B cell (primary cell): ENCODE measurements around the gene ZNF831. TPM values are rescaled to one million over a fixed set of nuclear protein-coding genes. Genes with fewer than 3 reads are reported as not detected.

ENCODE experiments used
- ATAC-seq: fragments of 200-7000 bp; cut with Tn5 transposase; one replicate; pipeline ENCODE4 v1.10.0; 2021; ENCODE audit warnings: low read depth, mild to moderate bottlenecking, moderate number of reproducible peaks, moderate library complexity
- CTCF ChIA-PET: fragments of 350-600 bp; sonication (Branson Sonifier 250); formaldehyde crosslinking; loops from one replicate; lab custom pipeline; 2021; ENCODE audit warnings: antibody characterized with exemption, inconsistent platforms; lab: Charles Lee
- POLR2A ChIA-PET: fragments of 350-600 bp; sonication (Branson Sonifier 250); formaldehyde crosslinking; loops from one replicate; lab custom pipeline; 2021; ENCODE audit warnings: antibody characterized with exemption; lab: Charles Lee
- DNase-seq: peaks from one replicate; pipeline ENCODE4 v3.0.0; 2013
- H2AFZ ChIP-seq: 2 replicates; pipeline ENCODE4 v1.6.1; 2012; ENCODE audit warnings: mild to moderate bottlenecking, low read depth, low read length; ENCODE audit not compliant: insufficient read depth, poor library complexity, severe bottlenecking
- H3K27ac ChIP-seq, 2 donors: 1 replicate in 1 of 2; 2 replicates in 1 of 2; pipeline ENCODE4 v1.5.1; 2012 to 2013; ENCODE audit warnings: low read length in 2 of 2, mild to moderate bottlenecking in 2 of 2, moderate library complexity in 1 of 2
- H3K27me3 ChIP-seq, 4 experiments: fragments of 200-600 bp in 1 of 4; sonication (generic) in 1 of 4; replicated peaks in 1 of 4; 1 replicate in 2 of 4; 2 replicates in 2 of 4; pipeline versions ENCODE4 v1.6.1 to v1.7.0; 2013 to 2016; ENCODE audit warnings: low read length in 3 of 4, mild to moderate bottlenecking in 2 of 4, mixed read lengths in 1 of 4, moderate library complexity in 1 of 4; ENCODE audit not compliant: insufficient read depth in 4 of 4, control insufficient read depth in 3 of 4; ENCODE audit errors: control extremely low read depth in 1 of 4
- H3K36me3 ChIP-seq, 2 experiments: replicated peaks in 1 of 2; 1 replicate in 1 of 2; 2 replicates in 1 of 2; pipeline versions ENCODE4 v1.6.1 to v1.7.1; 2013; ENCODE audit warnings: low read length in 1 of 2; ENCODE audit not compliant: insufficient read depth in 2 of 2, control insufficient read depth in 1 of 2; ENCODE audit errors: control extremely low read depth in 1 of 2, extremely low read depth in 1 of 2
- H3K4me1 ChIP-seq, 2 donors: fragments of 200-600 bp in 1 of 2; sonication (generic) in 1 of 2; 1 replicate in 1 of 2; 2 replicates in 1 of 2; pipeline versions ENCODE4 v1.5.1 to v1.6.1; 2013 to 2017; ENCODE audit warnings: low read length in 2 of 2; ENCODE audit not compliant: control insufficient read depth in 2 of 2, insufficient read depth in 2 of 2
- H3K4me2 ChIP-seq: replicated peaks from 2 replicates; pipeline ENCODE3; 2012; ENCODE audit warnings: mild to moderate bottlenecking, low read depth, low read length; ENCODE audit not compliant: poor library complexity, severe bottlenecking
- H3K4me3 ChIP-seq, 5 experiments: fragments of 200-600 bp in 1 of 5; sonication (generic) in 1 of 5; 1 replicate in 3 of 5; 2 replicates in 2 of 5; pipeline versions ENCODE4 v1.5.1 to v1.7.0; 2011 to 2016; ENCODE audit warnings: low read length in 4 of 5, mild to moderate bottlenecking in 4 of 5, low read depth in 2 of 5, control low read depth in 1 of 5, moderate library complexity in 1 of 5; ENCODE audit not compliant: insufficient read depth in 1 of 5; ENCODE audit errors: control extremely low read depth in 1 of 5, extremely low read depth in 1 of 5
- H3K79me2 ChIP-seq: fragments of 200-600 bp; sonication (generic); one replicate; pipeline ENCODE4 v1.6.0; 2016; ENCODE audit warnings: low read length; ENCODE audit not compliant: control insufficient read depth, insufficient read depth
- H3K9ac ChIP-seq: fragments of 200-600 bp; sonication (generic); 2 replicates; pipeline ENCODE4 v1.6.1; 2017; ENCODE audit warnings: mild to moderate bottlenecking, low read length, moderate library complexity
- H3K9me3 ChIP-seq, 3 donors: one replicate each; pipeline versions ENCODE4 v1.6.1 to v1.7.1; 2013; ENCODE audit warnings: low read length in 2 of 3; ENCODE audit not compliant: control insufficient read depth in 2 of 3, insufficient read depth in 1 of 3; ENCODE audit errors: control extremely low read depth in 1 of 3
- H4K20me1 ChIP-seq: 2 replicates; pipeline ENCODE4 v1.6.0; 2012; ENCODE audit warnings: mild to moderate bottlenecking, low read length; ENCODE audit not compliant: insufficient read depth, control insufficient read depth, poor library complexity, severe bottlenecking
- H3K27ac Mint-ChIP-seq: one replicate; pipeline ENCODE4 v1.8.0; 2021; ENCODE audit warnings: mixed read lengths
- H3K27me3 Mint-ChIP-seq: one replicate; pipeline ENCODE4 v1.8.0; 2021; ENCODE audit warnings: mixed read lengths
- H3K4me1 Mint-ChIP-seq: one replicate; pipeline ENCODE4 v1.8.0; 2021; ENCODE audit warnings: mixed read lengths
- H3K4me3 Mint-ChIP-seq: one replicate; pipeline ENCODE4 v1.8.0; 2021; ENCODE audit warnings: mixed read lengths
- H3K9me3 Mint-ChIP-seq: one replicate; pipeline ENCODE4 v1.8.0; 2022; ENCODE audit warnings: mixed read lengths; ENCODE audit not compliant: insufficient read depth
- EZH2 ChIP-seq: IDR thresholded peaks from 2 replicates; pipeline ENCODE4 v1.6.1; 2012; ENCODE audit warnings: borderline replicate concordance, low read depth, mild to moderate bottlenecking, moderate library complexity, low read length; ENCODE audit not compliant: insufficient read depth, poor library complexity, severe bottlenecking
- WGBS: methylation state at CpG from one replicate; pipeline ENCODE4 v1.1.5; 2013; ENCODE audit warnings: missing lambda C conversion rate; ENCODE audit not compliant: insufficient coverage; 5-methylcytosine and 5-hydroxymethylcytosine counted together
- intact Hi-C: fragments of 100-400 bp; cut with micrococcal nuclease; formaldehyde crosslinking; loops from one replicate; pipeline ENCODE4 v1.10.0; 2022
- polyA plus RNA-seq: library from polyadenylated mRNA; depleted of rRNA; stranded (reverse); fragments of >200 nt; gene quantifications from 2 replicates; pipeline ENCODE4 v1.2.3, GENCODE V29; 2012
- total RNA-seq, 2 donors: library from RNA; stranded (reverse); fragments of 120-200 nt in 1 of 2; gene quantifications; 1 replicate in 1 of 2; 2 replicates in 1 of 2; pipeline versions ENCODE4 v1.2.3 to v1.2.4, GENCODE V29; 2013 to 2022
- TF ChIP-seq, protein P1 (sequence below): fragments of 200-600 bp; IDR thresholded peaks from one replicate; pipeline ENCODE4 v1.8.0; 2022; ENCODE audit warnings: antibody characterized with exemption, mild to moderate bottlenecking

ZNF831 gene
- total and polyA plus RNA-seq, 2 donors (not counting 1 experiment from before 2014, with no cell fraction given) = 1.7 to 14.1 TPM

DNA sequence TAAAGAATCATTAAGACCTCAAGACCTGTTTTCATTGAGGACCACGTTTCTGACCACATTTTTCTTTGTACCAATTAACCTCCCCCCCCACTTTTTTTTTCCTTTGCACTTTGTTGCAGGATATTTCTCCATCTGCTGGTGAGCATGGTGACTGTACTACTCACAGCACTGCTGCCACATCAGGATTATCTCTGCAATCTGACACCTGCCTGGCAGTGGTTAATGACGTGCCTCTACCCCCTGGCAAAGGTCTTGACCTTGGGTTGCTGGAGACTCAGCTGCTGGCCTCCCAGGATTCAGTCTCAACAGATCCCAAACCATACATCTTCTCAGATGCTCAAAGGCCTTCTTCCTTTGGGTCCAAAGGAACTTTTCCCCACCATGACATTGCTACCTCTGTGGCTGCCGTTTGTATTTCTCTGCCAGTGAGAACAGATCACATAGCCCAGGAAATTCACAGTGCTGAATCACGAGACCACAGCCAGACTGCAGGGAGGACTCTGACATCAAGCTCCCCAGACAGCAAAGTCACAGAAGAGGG lies 90.2 kb downstream of the ZNF831 start:
- Mint-ChIP-seq H3K9me3 (no peaks in the 10 kb centered on the region), H3K4me3 (no peak overlapping the region), H3K4me1 (peaks cover 34% of the 10 kb centered on the region), H3K27me3 (no peaks in the 10 kb centered on the region), H3K27ac (peak overlapping the region; percentile 65)
- ATAC-seq (no peak), DNase-seq (no peak)
- peak overlapping the region; percentile 36 for H3K4me2 ChIP-seq
- no peaks in the 10 kb centered on the region for H3K79me2 ChIP-seq
- no peaks in the 10 kb centered on the region for H3K27me3 ChIP-seq
- CTCF ChIA-PET = interaction anchor here (2.4 kb wide), 1 partner anchor 32 kb away, joined by 5 read pairs; no protein-coding TSS in a partner anchor
- POLR2A ChIA-PET = no interaction called here
- peaks cover 2 to 20% of the 10 kb centered on the region in 2 experiments for H3K36me3 ChIP-seq
- 9% methylated on average over 4 of the region's 4 CpGs for WGBS
- peak overlapping the region; percentile 32 for H2AFZ ChIP-seq
- peaks cover 0 to 3% (median 0%) of the 10 kb centered on the region in 3 donors for H3K9me3 ChIP-seq
- H3K9ac ChIP-seq = peak overlapping the region; percentile 8
- intact Hi-C loops = no loop called here
- no peaks in the 10 kb centered on the region for H4K20me1 ChIP-seq
- H3K4me1 ChIP-seq = peaks cover 21 to 24% of the 10 kb centered on the region in 2 donors
- TF ChIP-seq, protein P1, sequence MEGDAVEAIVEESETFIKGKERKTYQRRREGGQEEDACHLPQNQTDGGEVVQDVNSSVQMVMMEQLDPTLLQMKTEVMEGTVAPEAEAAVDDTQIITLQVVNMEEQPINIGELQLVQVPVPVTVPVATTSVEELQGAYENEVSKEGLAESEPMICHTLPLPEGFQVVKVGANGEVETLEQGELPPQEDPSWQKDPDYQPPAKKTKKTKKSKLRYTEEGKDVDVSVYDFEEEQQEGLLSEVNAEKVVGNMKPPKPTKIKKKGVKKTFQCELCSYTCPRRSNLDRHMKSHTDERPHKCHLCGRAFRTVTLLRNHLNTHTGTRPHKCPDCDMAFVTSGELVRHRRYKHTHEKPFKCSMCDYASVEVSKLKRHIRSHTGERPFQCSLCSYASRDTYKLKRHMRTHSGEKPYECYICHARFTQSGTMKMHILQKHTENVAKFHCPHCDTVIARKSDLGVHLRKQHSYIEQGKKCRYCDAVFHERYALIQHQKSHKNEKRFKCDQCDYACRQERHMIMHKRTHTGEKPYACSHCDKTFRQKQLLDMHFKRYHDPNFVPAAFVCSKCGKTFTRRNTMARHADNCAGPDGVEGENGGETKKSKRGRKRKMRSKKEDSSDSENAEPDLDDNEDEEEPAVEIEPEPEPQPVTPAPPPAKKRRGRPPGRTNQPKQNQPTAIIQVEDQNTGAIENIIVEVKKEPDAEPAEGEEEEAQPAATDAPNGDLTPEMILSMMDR = no peak
- TF ChIP-seq EZH2 = no peak
- H3K27ac ChIP-seq = peak overlapping the region in 1 of 2 donors; percentile 27
- no peak overlapping the region for H3K4me3 ChIP-seq

DNA sequence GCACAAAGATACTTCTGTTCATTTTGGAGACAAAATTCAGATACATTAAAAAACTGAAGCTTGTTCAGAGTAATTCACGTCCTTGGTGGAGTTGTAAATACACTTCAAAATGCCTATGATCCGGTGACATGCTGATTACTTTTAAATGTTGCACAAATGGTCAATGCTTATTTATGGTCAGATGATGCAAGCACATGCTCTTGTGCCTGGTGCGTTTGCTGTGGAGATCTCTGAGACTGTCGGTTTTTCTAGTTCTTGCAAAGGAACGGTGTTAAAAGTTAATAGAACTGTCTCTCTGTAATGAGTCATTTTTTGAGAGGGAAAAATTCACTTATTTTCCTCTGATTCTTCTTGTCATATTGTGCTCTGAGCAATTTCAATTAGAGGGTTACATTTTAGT lies 91.6 kb downstream of the ZNF831 start:
- Histone ChIP-seq H3K9me3 (peaks cover 0 to 2% (median 0%) of the 10 kb centered on the region in 3 donors), H3K9ac (no peak overlapping the region), H3K4me1 (peaks cover 21 to 24% of the 10 kb centered on the region in 2 donors), H3K36me3 (peaks cover 0 to 14% of the 10 kb centered on the region in 2 experiments), H3K27me3 (no peaks in the 10 kb centered on the region), H3K4me2 (no peak overlapping the region), H3K4me3 (no peak overlapping the region), H3K79me2 (no peaks in the 10 kb centered on the region), H4K20me1 (no peaks in the 10 kb centered on the region), H2AFZ (no peak overlapping the region), H3K27ac (no peak overlapping the region)
- Mint-ChIP-seq H3K4me3 (no peak overlapping the region), H3K9me3 (no peaks in the 10 kb centered on the region), H3K27me3 (no peaks in the 10 kb centered on the region), H3K4me1 (peaks cover 36% of the 10 kb centered on the region), H3K27ac (no peak overlapping the region)
- intact Hi-C loops = no loop called here
- ChIA-PET CTCF (interaction anchor here (2.4 kb wide), 1 partner anchor 33 kb away, joined by 5 read pairs; no protein-coding TSS in a partner anchor), POLR2A (no interaction called here)
- 92% methylated on average over 3 of the region's 5 CpGs for WGBS
- ATAC-seq (no peak), DNase-seq (no peak)
- TF ChIP-seq, protein P1 = no peak
- no peak for TF ChIP-seq EZH2
